Motor neuron (in vitro differentiated cells): Measurements from ENCODE around the gene HSD17B10. TPM values are rescaled to one million over a fixed set of nuclear protein-coding genes. Genes with fewer than 3 reads are reported as not detected.
"Not testable (repeated sequence)": the region's sequence is repeated elsewhere in the genome, so short reads cannot be mapped to it uniquely, and the experiment has no call there.

Experiments
- ATAC-seq, 8 experiments: fragments of 200-7000 bp; cut with Tn5 transposase; replicated peaks in 6 of 8; 2 replicates each; pipeline ENCODE4 v1.8.0; 2021; ENCODE audit warnings: mild to moderate bottlenecking in 8 of 8, moderate library complexity in 8 of 8
- H3K27ac ChIP-seq, 2 donors: fragments of 250-450 bp; sonication (Bioruptor Pico); 2 replicates each; pipeline ENCODE4 v1.9.0; 2021; ENCODE audit warnings: antibody characterized with exemption in 2 of 2, mild to moderate bottlenecking in 2 of 2, moderate library complexity in 1 of 2
- H3K4me1 ChIP-seq, 2 donors: fragments of 250-450 bp; sonication (Bioruptor Pico); replicated peaks in 1 of 2; 2 replicates each; pipeline ENCODE4 v1.6.1; 2021; ENCODE audit warnings: antibody characterized with exemption in 2 of 2, mild to moderate bottlenecking in 2 of 2, moderate library complexity in 1 of 2
- H3K4me3 ChIP-seq, 5 donors: fragments of 250-450 bp; sonication (Bioruptor Pico); 2 replicates each; pipeline ENCODE4 v1.9.0; 2021; ENCODE audit warnings: antibody characterized with exemption in 5 of 5, mild to moderate bottlenecking in 5 of 5, moderate library complexity in 4 of 5
- WGBS, 10 experiments: fragments of 450-650 bp; shearing (Covaris generic); methylation state at CpG; one replicate each; pipeline ENCODE4 v1.0.0; 2022; 5-methylcytosine and 5-hydroxymethylcytosine counted together
- in situ Hi-C, 9 experiments: fragments of 400-800 bp; cut with MboI; loops; one replicate each; pipeline ENCODE4 v1.15.0; 2021; ENCODE audit warnings: low sequenced_read_pairs in 9 of 9, low pct_unique_long_range_greater_than_20kb in 2 of 9; ENCODE audit not compliant: unreplicated experiment in 9 of 9
- total RNA-seq, 8 experiments: library from RNA; unstranded; fragments of 300-600 nt; gene quantifications; 2 replicates each; pipeline versions ENCODE4 v1.2.3 to v1.2.4, GENCODE V29; 2022

The HSD17B10 gene
- total RNA-seq, 8 experiments from 2014 or later = 42.4 to 147 (median 88.9) TPM

GRCh38 chrX:53429755-53430154 is 4.4 kb downstream of the HSD17B10 start:
- Histone ChIP-seq H3K27ac (no peak overlapping the region), H3K4me3 (no peak overlapping the region), H3K4me1 (peaks cover 0 to under 1% of the 10 kb centered on the region in 2 donors)
- in situ Hi-C loops = loop anchor here in 1 of 9 experiments (25.0 kb wide), 1 partner anchor 117 kb away; no protein-coding TSS in a partner anchor
- ATAC-seq = no peak
- WGBS, 10 experiments = 58% methylated on average over 4 of the region's 8 CpGs; no CpG with 5 or more reads in 9 of the 10 experiments

GRCh38 chrX:53422861-53423306 is 11.3 kb downstream of the HSD17B10 start, which contains the start of gene RIBC1:
RIBC1 (plus strand) TSS chrX:53422873; CDS start chrX:53426277, 3,404 bp downstream.
- peak; percentile 35 to 68 (median 50) for ATAC-seq
- WGBS, 10 experiments = 0 to 12% (median 3%) methylated on average over 3 to 6 of the region's 17 CpGs; no CpG with 5 or more reads in 5 of the 10 experiments
- in situ Hi-C loops = no loop called here

GRCh38 chrX:53422086-53422860 is 11.9 kb downstream of the HSD17B10 start, which contains the start of gene SMC1A:
SMC1A (minus strand) TSS chrX:53422654; CDS start chrX:53422600, 54 bp downstream.
- H3K27ac ChIP-seq = peak within 1 kb of the TSS; percentile 91 to 97
- peak; percentile 84 to 91 (median 86) for ATAC-seq
- peaks cover 0 to 3% of the 10 kb centered on the region in 2 donors for H3K4me1 ChIP-seq
- WGBS, 10 experiments = 0 to 37% (median 1%) methylated on average over 3 to 31 of the region's 75 CpGs; no CpG with 5 or more reads in 6 of the 10 experiments
- H3K4me3 ChIP-seq = peak within 1 kb of the TSS; percentile 54 to 85 (median 72)
- in situ Hi-C loops = no loop called here

More at GRCh38 chrX:53422861-53423306, 11.3 kb downstream of the HSD17B10 start, which contains the start of gene RIBC1:
- Histone ChIP-seq H3K4me1 (peaks cover 0 to 3% of the 10 kb centered on the region in 2 donors), H3K4me3 (peak within 1 kb of the TSS; percentile 54 to 85 (median 72)), H3K27ac (peak within 1 kb of the TSS; percentile 91 to 97)

GRCh38 chrX:53421772-53422085 is 12.4 kb downstream of the HSD17B10 start:
- ATAC-seq = peak in 3 of 8 experiments; percentile 5 to 9 (median 5)
- H3K4me3 ChIP-seq = peak overlapping the region; percentile 54 to 85 (median 72)
- WGBS, 10 experiments = 2 to 28% (median 7%) methylated on average over 3 to 11 of the region's 15 CpGs; no CpG with 5 or more reads in 7 of the 10 experiments
- in situ Hi-C loops = no loop called here
- H3K4me1 ChIP-seq = peaks cover 0 to 3% of the 10 kb centered on the region in 2 donors
- peak overlapping the region; percentile 91 to 97 for H3K27ac ChIP-seq

- in situ Hi-C loops = no loop called here
- ATAC-seq = no peak
- H3K4me3 ChIP-seq = peak overlapping the region; percentile 54 to 85 (median 72)
- H3K27ac ChIP-seq = no peak overlapping the region
- WGBS, 10 experiments = 17 to 20% methylated on average over 1 to 2 of the region's 2 CpGs; no CpG with 5 or more reads in 8 of the 10 experiments
- H3K4me1 ChIP-seq = peaks cover 0 to 3% of the 10 kb centered on the region in 2 donors
These were observed 13.0 kb downstream of the HSD17B10 start for GRCh38 chrX:53421125-53421524.

- 80 to 100% (median 98%) methylated on average over 1 to 3 of the region's 3 CpGs; no CpG with 5 or more reads in 6 of the 10 experiments for WGBS, 10 experiments
- in situ Hi-C loops, H3K4me3 ChIP-seq, ATAC-seq, H3K4me1 ChIP-seq, H3K27ac ChIP-seq: not testable (repeated sequence)
These were observed 13.8 kb downstream of the HSD17B10 start for GRCh38 chrX:53420351-53420750.

GRCh38 chrX:53412446-53412845 is 21.7 kb downstream of the HSD17B10 start:
- ATAC-seq = no peak
- in situ Hi-C loops = no loop called here
- Histone ChIP-seq H3K27ac (no peak overlapping the region), H3K4me3 (no peak overlapping the region), H3K4me1 (no peaks in the 10 kb centered on the region)
- WGBS, 10 experiments = 59 to 100% methylated on average over 2 of the region's 2 CpGs; no CpG with 5 or more reads in 8 of the 10 experiments

GRCh38 chrX:53403535-53403934 is 30.6 kb downstream of the HSD17B10 start:
- H3K4me1 ChIP-seq = no peaks in the 10 kb centered on the region
- H3K27ac ChIP-seq = no peak overlapping the region
- ATAC-seq = no peak
- 70 to 100% (median 95%) methylated on average over 1 to 9 of the region's 10 CpGs; no CpG with 5 or more reads in 5 of the 10 experiments for WGBS, 10 experiments
- no peak overlapping the region for H3K4me3 ChIP-seq
- in situ Hi-C loops = no loop called here

GRCh38 chrX:53398216-53398615 is 36.0 kb downstream of the HSD17B10 start:
- no peak for ATAC-seq
- Histone ChIP-seq H3K27ac (no peak overlapping the region), H3K4me1 (no peaks in the 10 kb centered on the region), H3K4me3 (no peak overlapping the region)
- 73 to 100% (median 100%) methylated on average over 1 of the region's 1 CpG; no CpG with 5 or more reads in 6 of the 10 experiments for WGBS, 10 experiments
- in situ Hi-C loops = no loop called here

GRCh38 chrX:53395605-53396298 is 38.4 kb downstream of the HSD17B10 start:
- ATAC-seq = no peak
- H3K27ac ChIP-seq = no peak overlapping the region

GRCh38 chrX:53383376-53384076 is 50.6 kb downstream of the HSD17B10 start:
- H3K27ac ChIP-seq = no peak overlapping the region
- peak in 3 of 8 experiments; percentile 53 to 95 (median 58) for ATAC-seq
- 64 to 100% methylated on average over 1 to 3 of the region's 4 CpGs; no CpG with 5 or more reads in 8 of the 10 experiments for WGBS, 10 experiments
- H3K4me1 ChIP-seq = no peaks in the 10 kb centered on the region
- in situ Hi-C loops = no loop called here
- no peak overlapping the region for H3K4me3 ChIP-seq

More at GRCh38 chrX:53395605-53396298, 38.4 kb downstream of the HSD17B10 start:
- H3K4me3 ChIP-seq = no peak overlapping the region
- WGBS, 10 experiments = 18 to 100% (median 100%) methylated on average over 1 to 2 of the region's 2 CpGs; no CpG with 5 or more reads in 5 of the 10 experiments
- in situ Hi-C loops = no loop called here
- no peaks in the 10 kb centered on the region for H3K4me1 ChIP-seq
